Measurements from ENCODE around the gene DBT.
"Not testable (repeated sequence)": the region's sequence is repeated elsewhere in the genome, so short reads cannot be mapped to it uniquely, and the experiment has no call there.

Gene DBT

GRCh38 chr1:100249537-100250257 lies at the start of gene DBT:
Gene DBT (minus strand): TSS chr1:100249834. CDS start chr1:100249820, 14 bp downstream.
- H3K27ac Mint-ChIP-seq: no peak within 1 kb of the TSS
- ATAC-seq: peak; percentile 100
- peaks cover 9% of the 10 kb centered on the region for H3K4me1 Mint-ChIP-seq
- H3K36me3 Mint-ChIP-seq: no peaks in the 10 kb centered on the region
- DNase-seq (ENCODE audit: low spot score in 2 of 2): peak; percentile 71 to 94
- H3K9me3 Mint-ChIP-seq: no peaks in the 10 kb centered on the region
- H3K4me3 Mint-ChIP-seq: no peak within 1 kb of the TSS

- ATAC-seq: no peak
- Mint-ChIP-seq H3K36me3 (peaks cover 21% of the 10 kb centered on the region), H3K9me3 (peaks cover 3% of the 10 kb centered on the region), H3K4me1 (peaks cover 14% of the 10 kb centered on the region), H3K27ac (no peak overlapping the region), H3K4me3 (no peak overlapping the region)
- no peak for DNase-seq (ENCODE audit: low spot score in 2 of 2)
These were observed 48.9 kb upstream of the DBT start for GRCh38 chr1:100298512-100298911.

GRCh38 chr1:100296997-100297396 lies 47.4 kb upstream of the DBT start:
- not testable (repeated sequence) for ATAC-seq; H3K27ac Mint-ChIP-seq; DNase-seq (ENCODE audit: low spot score in 2 of 2); H3K4me3 Mint-ChIP-seq; H3K9me3 Mint-ChIP-seq
- H3K4me1 Mint-ChIP-seq: peaks cover 21% of the 10 kb centered on the region
- H3K36me3 Mint-ChIP-seq: peaks cover 36% of the 10 kb centered on the region

- DNase-seq (ENCODE audit: low spot score in 2 of 2) (no peak), ATAC-seq (no peak)
- peaks cover 21% of the 10 kb centered on the region for H3K4me1 Mint-ChIP-seq
- peaks cover 44% of the 10 kb centered on the region for H3K36me3 Mint-ChIP-seq
- H3K4me3 Mint-ChIP-seq: no peak overlapping the region
- H3K9me3 Mint-ChIP-seq: peaks cover 3% of the 10 kb centered on the region
- H3K27ac Mint-ChIP-seq: no peak overlapping the region
These were observed 46.5 kb upstream of the DBT start for GRCh38 chr1:100296140-100296539.

- ATAC-seq (peak; percentile 83), DNase-seq (ENCODE audit: low spot score in 2 of 2) (no peak)
- Mint-ChIP-seq H3K4me3 (no peak overlapping the region), H3K9me3 (peaks cover 3% of the 10 kb centered on the region), H3K4me1 (peaks cover 7% of the 10 kb centered on the region), H3K36me3 (peaks cover 79% of the 10 kb centered on the region), H3K27ac (peak overlapping the region; percentile 65)
These were observed 43.1 kb upstream of the DBT start for GRCh38 chr1:100292711-100293110.

- peak overlapping the region; percentile 10 for H3K27ac Mint-ChIP-seq
- ATAC-seq (no peak), DNase-seq (ENCODE audit: low spot score in 2 of 2) (no peak)
- H3K4me3 Mint-ChIP-seq: no peak overlapping the region
- peaks cover 95% of the 10 kb centered on the region for H3K36me3 Mint-ChIP-seq
- H3K9me3 Mint-ChIP-seq: no peaks in the 10 kb centered on the region
- peaks cover 14% of the 10 kb centered on the region for H3K4me1 Mint-ChIP-seq
These were observed 40.7 kb upstream of the DBT start for GRCh38 chr1:100290291-100290690.

- peaks cover 100% of the 10 kb centered on the region for H3K36me3 Mint-ChIP-seq
- no peak overlapping the region for H3K4me3 Mint-ChIP-seq
- DNase-seq (ENCODE audit: low spot score in 2 of 2): no peak
- H3K4me1 Mint-ChIP-seq: peaks cover 7% of the 10 kb centered on the region
- H3K9me3 Mint-ChIP-seq: no peaks in the 10 kb centered on the region
- ATAC-seq: no peak
- H3K27ac Mint-ChIP-seq: peak overlapping the region; percentile 40
These were observed 37.5 kb upstream of the DBT start for GRCh38 chr1:100287162-100287561.

- Mint-ChIP-seq H3K4me3 (no peak overlapping the region), H3K27ac (no peak overlapping the region), H3K9me3 (no peaks in the 10 kb centered on the region), H3K4me1 (peaks cover 12% of the 10 kb centered on the region), H3K36me3 (peaks cover 100% of the 10 kb centered on the region)
- no peak for DNase-seq (ENCODE audit: low spot score in 2 of 2)
- ATAC-seq: no peak
These were observed 35.0 kb upstream of the DBT start for GRCh38 chr1:100284591-100284990.

GRCh38 chr1:100279954-100280682 lies 30.5 kb upstream of the DBT start:
- Mint-ChIP-seq H3K36me3 (peaks cover 100% of the 10 kb centered on the region), H3K9me3 (no peaks in the 10 kb centered on the region), H3K27ac (peak overlapping the region; percentile 26), H3K4me1 (peaks cover 13% of the 10 kb centered on the region), H3K4me3 (no peak overlapping the region)
- no peak for DNase-seq (ENCODE audit: low spot score in 2 of 2)
- ATAC-seq: no peak

- Mint-ChIP-seq H3K4me1 (peaks cover 13% of the 10 kb centered on the region), H3K9me3 (no peaks in the 10 kb centered on the region), H3K4me3 (no peak overlapping the region), H3K27ac (peak overlapping the region; percentile 26), H3K36me3 (peaks cover 100% of the 10 kb centered on the region)
- ATAC-seq: no peak
- no peak for DNase-seq (ENCODE audit: low spot score in 2 of 2)
These were observed 29.8 kb upstream of the DBT start for GRCh38 chr1:100279358-100279923.

- DNase-seq (ENCODE audit: low spot score in 2 of 2) (no peak), ATAC-seq (peak; percentile 58)
- Mint-ChIP-seq H3K9me3 (no peaks in the 10 kb centered on the region), H3K27ac (no peak overlapping the region), H3K36me3 (peaks cover 100% of the 10 kb centered on the region), H3K4me3 (no peak overlapping the region), H3K4me1 (peaks cover 13% of the 10 kb centered on the region)
These were observed 28.2 kb upstream of the DBT start for GRCh38 chr1:100277866-100278265.

- DNase-seq (ENCODE audit: low spot score in 2 of 2): no peak
- Mint-ChIP-seq H3K4me1 (peaks cover 54% of the 10 kb centered on the region), H3K27ac (peak overlapping the region; percentile 100), H3K36me3 (peaks cover 73% of the 10 kb centered on the region), H3K9me3 (no peaks in the 10 kb centered on the region), H3K4me3 (peak overlapping the region; percentile 99)
- no peak for ATAC-seq
These were observed 18.6 kb upstream of the DBT start for GRCh38 chr1:100268202-100268601.

- Mint-ChIP-seq H3K9me3 (no peaks in the 10 kb centered on the region), H3K4me3 (peak overlapping the region; percentile 99), H3K4me1 (peaks cover 54% of the 10 kb centered on the region), H3K27ac (peak overlapping the region; percentile 100), H3K36me3 (peaks cover 67% of the 10 kb centered on the region)
- DNase-seq (ENCODE audit: low spot score in 2 of 2): no peak
- no peak for ATAC-seq
These were observed 17.6 kb upstream of the DBT start for GRCh38 chr1:100267284-100267683.

- Mint-ChIP-seq H3K4me1 (peaks cover 54% of the 10 kb centered on the region), H3K9me3 (no peaks in the 10 kb centered on the region), H3K36me3 (peaks cover 62% of the 10 kb centered on the region), H3K27ac (peak overlapping the region; percentile 100), H3K4me3 (peak overlapping the region; percentile 99)
- ATAC-seq (peak; percentile 46), DNase-seq (ENCODE audit: low spot score in 2 of 2) (no peak)
These were observed 17.1 kb upstream of the DBT start for GRCh38 chr1:100266741-100267140.

GRCh38 chr1:100265931-100266740 lies 16.5 kb upstream of the DBT start, which contains the start of gene RTCA:
Gene RTCA (plus strand): TSS chr1:100266216. CDS start chr1:100266376, 160 bp downstream.
- DNase-seq (ENCODE audit: low spot score in 2 of 2): peak; percentile 92 to 96

More at GRCh38 chr1:100265931-100266740, 16.5 kb upstream of the DBT start, which contains the start of gene RTCA:
- no peaks in the 10 kb centered on the region for H3K9me3 Mint-ChIP-seq
- peaks cover 54% of the 10 kb centered on the region for H3K4me1 Mint-ChIP-seq
- peak within 1 kb of the TSS; percentile 100 for H3K27ac Mint-ChIP-seq
- peak; percentile 95 for ATAC-seq
- H3K4me3 Mint-ChIP-seq: peak within 1 kb of the TSS; percentile 99
- H3K36me3 Mint-ChIP-seq: peaks cover 56% of the 10 kb centered on the region
